Measurements from ENCODE around the gene LANCL3.

LANCL3 gene

GRCh38 chrX:37679888-37680287 lies 108.4 kb downstream of the LANCL3 start:
- H3K9ac ChIP-seq = no peak overlapping the region
- H3K4me2 ChIP-seq = no peak overlapping the region
- no peaks in the 10 kb centered on the region for H3K27me3 ChIP-seq
- no peak for TF ChIP-seq Cebpa-rat (IDR thresholded peaks at IDR 0.05)
- H3K4me3 ChIP-seq = no peak overlapping the region
- no peaks in the 10 kb centered on the region for H3K36me3 ChIP-seq
- H3K4me1 ChIP-seq = no peaks in the 10 kb centered on the region
- H3K9me3 ChIP-seq = no peaks in the 10 kb centered on the region
- H4K20me1 ChIP-seq = no peaks in the 10 kb centered on the region
- no peak overlapping the region for H3K27ac ChIP-seq

- H3K4me1 ChIP-seq = no peaks in the 10 kb centered on the region
These were observed 113.0 kb downstream of the LANCL3 start for GRCh38 chrX:37684426-37684825.

GRCh38 chrX:37684973-37685372 lies 113.5 kb downstream of the LANCL3 start:
- TF ChIP-seq Cebpa-rat (IDR thresholded peaks at IDR 0.05) = no peak
- peak overlapping the region; percentile 63 for H3K4me2 ChIP-seq
- H3K4me1 ChIP-seq = no peaks in the 10 kb centered on the region
- H3K4me3 ChIP-seq = peak overlapping the region; percentile 62
- no peaks in the 10 kb centered on the region for H4K20me1 ChIP-seq
- H3K27ac ChIP-seq = no peak overlapping the region
- no peak overlapping the region for H3K9ac ChIP-seq
- peaks cover 7% of the 10 kb centered on the region for H3K27me3 ChIP-seq
- H3K9me3 ChIP-seq = no peaks in the 10 kb centered on the region; the same call in 1 of the 2 replicates
- no peaks in the 10 kb centered on the region for H3K36me3 ChIP-seq

More at GRCh38 chrX:37684426-37684825, 113.0 kb downstream of the LANCL3 start:
- H3K27ac ChIP-seq = no peak overlapping the region
- no peak for TF ChIP-seq Cebpa-rat (IDR thresholded peaks at IDR 0.05)
- peaks cover 7% of the 10 kb centered on the region for H3K27me3 ChIP-seq
- H3K36me3 ChIP-seq = no peaks in the 10 kb centered on the region
- H3K4me2 ChIP-seq = no peak overlapping the region
- no peak overlapping the region for H3K4me3 ChIP-seq
- H4K20me1 ChIP-seq = no peaks in the 10 kb centered on the region
- no peaks in the 10 kb centered on the region; the same call in 1 of the 2 replicates for H3K9me3 ChIP-seq
- H3K9ac ChIP-seq = no peak overlapping the region

- Histone ChIP-seq H4K20me1 (no peaks in the 10 kb centered on the region), H3K9me3 (no peaks in the 10 kb centered on the region; the same call in 1 of the 2 replicates), H3K27ac (no peak within 1 kb of the TSS), H3K36me3 (no peaks in the 10 kb centered on the region), H3K9ac (no peak within 1 kb of the TSS), H3K4me3 (peak within 1 kb of the TSS; percentile 62), H3K4me2 (peak within 1 kb of the TSS; percentile 63), H3K27me3 (peaks cover 7% of the 10 kb centered on the region), H3K4me1 (no peaks in the 10 kb centered on the region)
- no peak for TF ChIP-seq Cebpa-rat (IDR thresholded peaks at IDR 0.05)
These were observed 114.2 kb downstream of the LANCL3 start, which contains the start of gene XK for GRCh38 chrX:37685381-37686359. XK (plus strand) TSS chrX:37685791; CDS start chrX:37685962, 171 bp downstream.

GRCh38 chrX:37686369-37686995 lies 115.0 kb downstream of the LANCL3 start:
- H3K27ac ChIP-seq = no peak overlapping the region
- peaks cover 7% of the 10 kb centered on the region for H3K27me3 ChIP-seq
- TF ChIP-seq Cebpa-rat (IDR thresholded peaks at IDR 0.05) = no peak
- H3K4me2 ChIP-seq = peak overlapping the region; percentile 63
- H4K20me1 ChIP-seq = no peaks in the 10 kb centered on the region
- no peaks in the 10 kb centered on the region for H3K4me1 ChIP-seq
- peak overlapping the region; percentile 62; the same call in 1 of the 2 replicates for H3K4me3 ChIP-seq
- no peaks in the 10 kb centered on the region for H3K36me3 ChIP-seq
- H3K9me3 ChIP-seq = no peaks in the 10 kb centered on the region; the same call in 1 of the 2 replicates
- H3K9ac ChIP-seq = no peak overlapping the region

GRCh38 chrX:37686996-37687395 lies 115.5 kb downstream of the LANCL3 start:
- H3K4me2 ChIP-seq = no peak overlapping the region
- H3K9ac ChIP-seq = no peak overlapping the region
- no peaks in the 10 kb centered on the region for H4K20me1 ChIP-seq
- peaks cover 7% of the 10 kb centered on the region for H3K27me3 ChIP-seq
- H3K27ac ChIP-seq = no peak overlapping the region
- H3K4me1 ChIP-seq = no peaks in the 10 kb centered on the region
- no peak overlapping the region for H3K4me3 ChIP-seq
- no peaks in the 10 kb centered on the region for H3K36me3 ChIP-seq
- no peaks in the 10 kb centered on the region; the same call in 1 of the 2 replicates for H3K9me3 ChIP-seq
- TF ChIP-seq Cebpa-rat (IDR thresholded peaks at IDR 0.05) = no peak

- no peak overlapping the region for H3K9ac ChIP-seq
- H3K36me3 ChIP-seq = no peaks in the 10 kb centered on the region
- TF ChIP-seq Cebpa-rat (IDR thresholded peaks at IDR 0.05) = no peak
- peaks cover 7% of the 10 kb centered on the region for H3K27me3 ChIP-seq
- no peak overlapping the region for H3K4me3 ChIP-seq
- H3K4me1 ChIP-seq = peaks cover 9% of the 10 kb centered on the region
- no peak overlapping the region for H3K4me2 ChIP-seq
- H4K20me1 ChIP-seq = no peaks in the 10 kb centered on the region
- H3K27ac ChIP-seq = no peak overlapping the region
- H3K9me3 ChIP-seq = no peaks in the 10 kb centered on the region; the same call in 1 of the 2 replicates
These were observed 118.7 kb downstream of the LANCL3 start for GRCh38 chrX:37690119-37690518.

GRCh38 chrX:37692918-37693317 lies 121.5 kb downstream of the LANCL3 start:
- Histone ChIP-seq H3K4me1 (peaks cover 12% of the 10 kb centered on the region), H4K20me1 (no peaks in the 10 kb centered on the region), H3K27ac (no peak overlapping the region), H3K9ac (no peak overlapping the region), H3K4me2 (no peak overlapping the region), H3K9me3 (no peaks in the 10 kb centered on the region), H3K4me3 (no peak overlapping the region), H3K36me3 (no peaks in the 10 kb centered on the region), H3K27me3 (no peaks in the 10 kb centered on the region)
- TF ChIP-seq Cebpa-rat (IDR thresholded peaks at IDR 0.05) = no peak

GRCh38 chrX:37697169-37697760 lies 125.8 kb downstream of the LANCL3 start:
- Histone ChIP-seq H3K9me3 (no peaks in the 10 kb centered on the region), H3K27me3 (no peaks in the 10 kb centered on the region), H3K27ac (no peak overlapping the region), H3K36me3 (no peaks in the 10 kb centered on the region), H4K20me1 (no peaks in the 10 kb centered on the region), H3K4me3 (no peak overlapping the region), H3K4me1 (peaks cover 12% of the 10 kb centered on the region), H3K9ac (no peak overlapping the region), H3K4me2 (no peak overlapping the region)
- TF ChIP-seq Cebpa-rat (IDR thresholded peaks at IDR 0.05) = no peak
